OCI-LY7 (cell line): ENCODE data around the gene HOXA1. TPM values are rescaled to one million over a fixed set of nuclear protein-coding genes. Genes with fewer than 3 reads are reported as not detected.

ENCODE experiments used
- BruUV-seq: library from RNA; stranded (reverse); fragments of 400-500 nt; replicated peaks from 2 replicates; lab custom pipeline; 2021; lab: Mats Ljungman, UMichigan
- CTCF ChIA-PET: fragments of 300-600 bp; sonication (Branson Sonifier 250); formaldehyde crosslinking; loops from one replicate; lab custom pipeline; 2022; ENCODE audit warnings: antibody characterized with exemption; ENCODE audit not compliant: unreplicated experiment; lab: Charles Lee
- POLR2A ChIA-PET: fragments of 300-600 bp; sonication (Branson Sonifier 250); formaldehyde crosslinking; loops from one replicate; lab custom pipeline; 2022; ENCODE audit warnings: antibody characterized with exemption; lab: Charles Lee
- DNase-seq: peaks from one replicate; pipeline ENCODE4 v3.0.0-alpha.2; 2015; ENCODE audit warnings: low spot score
- H2AFZ ChIP-seq: fragments of 200-600 bp; sonication (generic), shearing (Covaris generic); 2 replicates; pipeline ENCODE4 v1.6.1; 2014; ENCODE audit warnings: mild to moderate bottlenecking, antibody characterized with exemption, low read length, moderate library complexity
- H3K27ac ChIP-seq: fragments of 200-600 bp; sonication (generic); 2 replicates; pipeline ENCODE4 v1.5.1; 2014; ENCODE audit warnings: mixed run types, low read depth, mild to moderate bottlenecking, moderate library complexity, low read length, inconsistent platforms; ENCODE audit not compliant: poor library complexity, severe bottlenecking
- H3K36me3 ChIP-seq: fragments of 200-600 bp; sonication (generic); 2 replicates; pipeline ENCODE4 v1.6.1; 2014; ENCODE audit warnings: mild to moderate bottlenecking, antibody characterized with exemption, low read length, moderate library complexity, mixed read lengths; ENCODE audit not compliant: insufficient read depth
- H3K4me1 ChIP-seq: fragments of 200-600 bp; sonication (generic); 2 replicates; pipeline ENCODE4 v1.5.1; 2014; ENCODE audit warnings: mild to moderate bottlenecking, low read length; ENCODE audit not compliant: insufficient read depth, poor library complexity, severe bottlenecking
- H3K4me2 ChIP-seq: fragments of 200-600 bp; sonication (generic); 2 replicates; pipeline ENCODE4 v1.6.1; 2014; ENCODE audit warnings: mild to moderate bottlenecking, low read length
- H3K4me3 ChIP-seq: fragments of 200-600 bp; sonication (generic); 2 replicates; pipeline ENCODE4 v1.5.1; 2014; ENCODE audit warnings: mild to moderate bottlenecking, low read depth, low read length; ENCODE audit not compliant: poor library complexity, severe bottlenecking
- H3K79me2 ChIP-seq: fragments of 200-600 bp; sonication (generic); 2 replicates; pipeline ENCODE4 v1.6.1; 2016; ENCODE audit warnings: low read depth, mild to moderate bottlenecking, low read length, moderate library complexity, mixed read lengths; ENCODE audit not compliant: insufficient read depth
- H3K9me2 ChIP-seq: fragments of 200-600 bp; sonication (generic); 2 replicates; pipeline ENCODE4 v1.6.1; 2016; ENCODE audit warnings: mild to moderate bottlenecking, low read length, mixed read lengths; ENCODE audit not compliant: insufficient read depth
- H3K9me3 ChIP-seq: fragments of 200-600 bp; sonication (generic); 2 replicates; pipeline ENCODE4 v1.6.1; 2014; ENCODE audit warnings: mild to moderate bottlenecking, mixed run types, low read length, mixed read lengths
- H4K20me1 ChIP-seq: fragments of 200-600 bp; sonication (generic); 2 replicates; pipeline ENCODE4 v1.6.1; 2014; ENCODE audit warnings: mild to moderate bottlenecking, antibody characterized with exemption, low read length, moderate library complexity, mixed read lengths; ENCODE audit not compliant: insufficient read depth
- EZH2phosphoT487 ChIP-seq: fragments of 200-600 bp; sonication (generic); IDR thresholded peaks from 2 replicates; pipeline ENCODE4 v1.6.1; 2018; ENCODE audit warnings: low read depth, borderline replicate concordance, mild to moderate bottlenecking, mixed run types, antibody characterized with exemption, low read length, moderate library complexity, mixed read lengths
- intact Hi-C: fragments of 100-400 bp; cut with micrococcal nuclease; formaldehyde crosslinking; loops from one replicate; pipeline ENCODE4 v1.10.0; 2022; ENCODE audit not compliant: unreplicated experiment
- total RNA-seq, 2 experiments: library from RNA; depleted of rRNA in 1 of 2; stranded (reverse); fragments of >200 nt in 1 of 2; shearing (Covaris generic) in 1 of 2; gene quantifications; 2 replicates each; pipeline ENCODE4 v1.2.3, GENCODE V29; 2014 to 2022
- TF ChIP-seq, protein P1 (sequence below): fragments of 200-600 bp; sonication (generic); conservative IDR thresholded peaks from 2 replicates; pipeline ENCODE4 v1.5.1; 2014; ENCODE audit warnings: mild to moderate bottlenecking, antibody characterized with exemption, low read length, moderate library complexity, mixed read lengths

The HOXA1 gene
- total RNA-seq, 2 experiments from 2014 or later, result 3.0 to 8.2 TPM

- no peaks in the 10 kb centered on the region; the same call in 1 of the 2 replicates for H3K79me2 ChIP-seq
Observed at GRCh38 chr7:27096768-27097514, 1.1 kb upstream of the HOXA1 start.

GRCh38 chr7:27095050-27095896, 527 bp downstream of the HOXA1 start:
- intact Hi-C loops, result no loop called here
- peaks cover 5% of the 10 kb centered on the region; the same call in 1 of the 2 replicates for H4K20me1 ChIP-seq
- ChIA-PET POLR2A (interaction anchor here (0.6 to 1.3 kb wide), 3 partner anchors 55 to 230 kb away, joined by 4 to 5 read pairs (median 5); no protein-coding TSS in a partner anchor), CTCF (interaction anchor here (1.3 kb wide), 1 partner anchor 10 kb away, joined by 3 read pairs; no protein-coding TSS in a partner anchor)
- no peaks in the 10 kb centered on the region; the same call in 1 of the 2 replicates for H3K79me2 ChIP-seq
- peaks cover 31% of the 10 kb centered on the region for H3K4me1 ChIP-seq
- H3K36me3 ChIP-seq, result no peaks in the 10 kb centered on the region
- no peaks in the 10 kb centered on the region for H3K9me2 ChIP-seq
- H3K9me3 ChIP-seq, result no peaks in the 10 kb centered on the region
- TF ChIP-seq, protein P1, sequence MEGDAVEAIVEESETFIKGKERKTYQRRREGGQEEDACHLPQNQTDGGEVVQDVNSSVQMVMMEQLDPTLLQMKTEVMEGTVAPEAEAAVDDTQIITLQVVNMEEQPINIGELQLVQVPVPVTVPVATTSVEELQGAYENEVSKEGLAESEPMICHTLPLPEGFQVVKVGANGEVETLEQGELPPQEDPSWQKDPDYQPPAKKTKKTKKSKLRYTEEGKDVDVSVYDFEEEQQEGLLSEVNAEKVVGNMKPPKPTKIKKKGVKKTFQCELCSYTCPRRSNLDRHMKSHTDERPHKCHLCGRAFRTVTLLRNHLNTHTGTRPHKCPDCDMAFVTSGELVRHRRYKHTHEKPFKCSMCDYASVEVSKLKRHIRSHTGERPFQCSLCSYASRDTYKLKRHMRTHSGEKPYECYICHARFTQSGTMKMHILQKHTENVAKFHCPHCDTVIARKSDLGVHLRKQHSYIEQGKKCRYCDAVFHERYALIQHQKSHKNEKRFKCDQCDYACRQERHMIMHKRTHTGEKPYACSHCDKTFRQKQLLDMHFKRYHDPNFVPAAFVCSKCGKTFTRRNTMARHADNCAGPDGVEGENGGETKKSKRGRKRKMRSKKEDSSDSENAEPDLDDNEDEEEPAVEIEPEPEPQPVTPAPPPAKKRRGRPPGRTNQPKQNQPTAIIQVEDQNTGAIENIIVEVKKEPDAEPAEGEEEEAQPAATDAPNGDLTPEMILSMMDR, result no peak
- TF ChIP-seq EZH2phosphoT487, result no peak
- H3K4me3 ChIP-seq, result peak overlapping the region; percentile 80
- TSS peak; percentile 82 for BruUV-seq
- H3K4me2 ChIP-seq, result peak overlapping the region; percentile 86
- no peak overlapping the region for H3K27ac ChIP-seq
- DNase-seq, result peak; percentile 25
- peak overlapping the region; percentile 78 for H2AFZ ChIP-seq

More at GRCh38 chr7:27096768-27097514, 1.1 kb upstream of the HOXA1 start:
- Histone ChIP-seq H3K9me2 (no peaks in the 10 kb centered on the region), H4K20me1 (peaks cover 5% of the 10 kb centered on the region; the same call in 1 of the 2 replicates), H3K9me3 (no peaks in the 10 kb centered on the region), H3K27ac (peak overlapping the region; percentile 58), H3K4me2 (peak overlapping the region; percentile 98), H3K4me1 (peaks cover 29% of the 10 kb centered on the region), H3K4me3 (peak overlapping the region; percentile 80), H3K36me3 (no peaks in the 10 kb centered on the region), H2AFZ (peak overlapping the region; percentile 66)
- TF ChIP-seq, protein P1, result no peak
- TF ChIP-seq EZH2phosphoT487, result no peak
- POLR2A ChIA-PET, result interaction anchor here (0.6 to 1.3 kb wide), 8 partner anchors 13 to 1037 kb away, joined by 3 to 6 read pairs (median 4); no protein-coding TSS in a partner anchor
- DNase-seq, result peak; percentile 12
- no TSS peak for BruUV-seq
- CTCF ChIA-PET, result interaction anchor here (0.9 to 1.3 kb wide), 2 partner anchors 9 to 31 kb away, joined by 3 read pairs; no protein-coding TSS in a partner anchor
- intact Hi-C loops, result loop anchor here (2.0 kb wide), 2 partner anchors 54 to 232 kb away; partner anchors contain the start of gene SKAP2
